ENCODE results near the gene MRPS23. TPM values are rescaled to one million over a fixed set of nuclear protein-coding genes. Genes with fewer than 3 reads are reported as not detected.
A peak's percentile ranks its signal among the peaks of the same experiment; 100 is the strongest.

MRPS23 gene
- total and polyA plus RNA-seq, 2 of the 13 experiments (the other 11 are each of a cell fraction or from before 2014, with no cell fraction given): 63.2 to 181 TPM

- TF ChIP-seq ZGPAT (CRISPR knock-in tag; IDR thresholded peaks at IDR 0.05) (no peak), CCAR2 (optimal IDR thresholded peaks at IDR 0.05; ENCODE audit: low read depth, low read length) (no peak), ONECUT2 (CRISPR knock-in tag; IDR thresholded peaks at IDR 0.05) (no peak), NPAS2 (CRISPR knock-in tag; IDR thresholded peaks at IDR 0.05; ENCODE audit: borderline replicate concordance) (no peak), NFATC3 (CRISPR knock-in tag; IDR thresholded peaks at IDR 0.05) (no peak), ZNF639 (CRISPR knock-in tag; conservative IDR thresholded peaks at IDR 0.05) (0 out of 2 replicates have a peak, but pooled peaks have one; percentile 10), SKI (IDR thresholded peaks at IDR 0.05; ENCODE audit: partially characterized antibody) (no peak), ZFY (CRISPR knock-in tag; IDR thresholded peaks at IDR 0.05) (peak; percentile 88), NFKBIZ (CRISPR knock-in tag; IDR thresholded peaks at IDR 0.05) (no peak), SAFB2 (CRISPR knock-in tag; IDR thresholded peaks at IDR 0.05; ENCODE audit: borderline replicate concordance, low read depth) (no peak; the same call in 1 of the 2 replicates), ZNF484 (CRISPR knock-in tag; IDR thresholded peaks at IDR 0.05; ENCODE audit: borderline replicate concordance, low read depth) (no peak), ZNF563 (CRISPR knock-in tag; IDR thresholded peaks at IDR 0.05) (no peak), CCDC6 (CRISPR knock-in tag; IDR thresholded peaks at IDR 0.05) (no peak), ZFP91 (CRISPR knock-in tag; IDR thresholded peaks at IDR 0.05; ENCODE audit: borderline replicate concordance) (peak; percentile 15), ZNF619 (CRISPR knock-in tag; IDR thresholded peaks at IDR 0.05) (no peak), TOPORS (CRISPR knock-in tag; IDR thresholded peaks at IDR 0.05) (no peak), HMGA1 (CRISPR knock-in tag; conservative IDR thresholded peaks at IDR 0.05) (no peak), ZNF672 (CRISPR knock-in tag; IDR thresholded peaks at IDR 0.05) (no peak), JUN (CRISPR knock-in tag; IDR thresholded peaks at IDR 0.05) (no peak)
- TF ChIP-seq, protein P1, sequence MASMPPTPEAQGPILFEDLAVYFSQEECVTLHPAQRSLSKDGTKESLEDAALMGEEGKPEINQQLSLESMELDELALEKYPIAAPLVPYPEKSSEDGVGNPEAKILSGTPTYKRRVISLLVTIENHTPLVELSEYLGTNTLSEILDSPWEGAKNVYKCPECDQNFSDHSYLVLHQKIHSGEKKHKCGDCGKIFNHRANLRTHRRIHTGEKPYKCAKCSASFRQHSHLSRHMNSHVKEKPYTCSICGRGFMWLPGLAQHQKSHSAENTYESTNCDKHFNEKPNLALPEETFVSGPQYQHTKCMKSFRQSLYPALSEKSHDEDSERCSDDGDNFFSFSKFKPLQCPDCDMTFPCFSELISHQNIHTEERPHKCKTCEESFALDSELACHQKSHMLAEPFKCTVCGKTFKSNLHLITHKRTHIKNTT (CRISPR knock-in tag; IDR thresholded peaks at IDR 0.05): no peak
- TF ChIP-seq, protein P2, sequence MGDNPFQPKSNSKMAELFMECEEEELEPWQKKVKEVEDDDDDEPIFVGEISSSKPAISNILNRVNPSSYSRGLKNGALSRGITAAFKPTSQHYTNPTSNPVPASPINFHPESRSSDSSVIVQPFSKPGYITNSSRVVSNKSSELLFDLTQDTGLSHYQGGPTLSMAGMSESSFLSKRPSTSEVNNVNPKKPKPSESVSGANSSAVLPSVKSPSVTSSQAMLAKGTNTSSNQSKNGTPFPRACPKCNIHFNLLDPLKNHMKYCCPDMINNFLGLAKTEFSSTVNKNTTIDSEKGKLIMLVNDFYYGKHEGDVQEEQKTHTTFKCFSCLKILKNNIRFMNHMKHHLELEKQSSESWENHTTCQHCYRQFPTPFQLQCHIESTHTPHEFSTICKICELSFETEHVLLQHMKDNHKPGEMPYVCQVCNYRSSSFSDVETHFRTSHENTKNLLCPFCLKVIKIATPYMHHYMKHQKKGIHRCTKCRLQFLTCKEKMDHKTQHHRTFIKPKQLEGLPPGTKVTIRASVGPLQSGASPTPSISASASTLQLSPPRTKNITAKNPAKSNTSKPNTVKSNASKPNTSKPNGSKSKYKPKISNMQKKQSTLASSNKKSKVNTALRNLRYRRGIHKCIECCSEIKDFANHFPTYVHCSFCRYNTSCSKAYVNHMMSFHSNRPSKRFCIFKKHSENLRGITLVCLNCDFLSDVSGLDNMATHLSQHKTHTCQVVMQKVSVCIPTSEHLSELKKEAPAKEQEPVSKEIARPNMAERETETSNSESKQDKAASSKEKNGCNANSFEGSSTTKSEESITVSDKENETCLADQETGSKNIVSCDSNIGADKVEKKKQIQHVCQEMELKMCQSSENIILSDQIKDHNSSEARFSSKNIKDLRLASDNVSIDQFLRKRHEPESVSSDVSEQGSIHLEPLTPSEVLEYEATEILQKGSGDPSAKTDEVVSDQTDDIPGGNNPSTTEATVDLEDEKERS (CRISPR knock-in tag; IDR thresholded peaks at IDR 0.05): no peak
These were observed 13.1 kb upstream of the MRPS23 start (continued) for GRCh38 chr17:57862694-57863667.

All from HepG2 (cell line).